ENCODE measurements around the gene CCDC12. TPM values are rescaled to one million over a fixed set of nuclear protein-coding genes. Genes with fewer than 3 reads are reported as not detected.

The CCDC12 gene
- total RNA-seq, 2 donors from 2014 or later, result 46.7 to 47.8 TPM

- no peak for DNase-seq
- no peaks in the 10 kb centered on the region for H3K9me3 ChIP-seq (ENCODE audit: control insufficient read depth, low read length)
- TF ChIP-seq CTCF (conservative IDR thresholded peaks at IDR 0.05), result no peak
- 92 to 95% methylated on average over 14 to 21 of the region's 21 CpGs for WGBS, 2 experiments (ENCODE audit: insufficient coverage in 1 of 2, insufficient read length in 1 of 2)
- no peaks in the 10 kb centered on the region for H3K36me3 ChIP-seq (ENCODE audit: control insufficient read depth, insufficient read depth, low read length)
- no peaks in the 10 kb centered on the region for H3K9me3 Mint-ChIP-seq
- H3K9ac ChIP-seq (ENCODE audit: extremely low read depth, low read length, poor library complexity, severe bottlenecking), result no peak overlapping the region
- no peak overlapping the region for H3K4me3 Mint-ChIP-seq
- no peak overlapping the region for H3K4me3 ChIP-seq (ENCODE audit: low read length)
- H3K27me3 Mint-ChIP-seq (ENCODE audit: insufficient read depth), result peaks cover 4% of the 10 kb centered on the region
- H3K4me1 ChIP-seq (ENCODE audit: control insufficient read depth, insufficient read depth, low read length), result no peaks in the 10 kb centered on the region
- no peak overlapping the region for H3K27ac Mint-ChIP-seq
- H3K27me3 ChIP-seq (ENCODE audit: control insufficient read depth, insufficient read depth, low read length, poor library complexity, severe bottlenecking), result no peaks in the 10 kb centered on the region
- no peaks in the 10 kb centered on the region for H3K36me3 Mint-ChIP-seq (ENCODE audit: low read depth)
- no peak overlapping the region for H3K27ac ChIP-seq (ENCODE audit: low read depth, low read length)
- H3K4me1 Mint-ChIP-seq, result no peaks in the 10 kb centered on the region
Observed at GRCh38 chr3:46903341-46904302, 72.9 kb downstream of the CCDC12 start.

GRCh38 chr3:46902188-46902631 lies 74.3 kb downstream of the CCDC12 start:
- no peaks in the 10 kb centered on the region for H3K36me3 Mint-ChIP-seq (ENCODE audit: low read depth)
- Histone ChIP-seq H3K4me1 (ENCODE audit: control insufficient read depth, insufficient read depth, low read length) (no peaks in the 10 kb centered on the region), H3K27me3 (ENCODE audit: control insufficient read depth, insufficient read depth, low read length, poor library complexity, severe bottlenecking) (no peaks in the 10 kb centered on the region), H3K9ac (ENCODE audit: extremely low read depth, low read length, poor library complexity, severe bottlenecking) (no peak overlapping the region), H3K9me3 (ENCODE audit: control insufficient read depth, low read length) (no peaks in the 10 kb centered on the region), H3K27ac (ENCODE audit: low read depth, low read length) (no peak overlapping the region), H3K4me3 (ENCODE audit: low read length) (no peak overlapping the region), H3K36me3 (ENCODE audit: control insufficient read depth, insufficient read depth, low read length) (no peaks in the 10 kb centered on the region)
- TF ChIP-seq CTCF (conservative IDR thresholded peaks at IDR 0.05), result no peak
- no peak for DNase-seq
- no peak overlapping the region for H3K27ac Mint-ChIP-seq
- no peaks in the 10 kb centered on the region for H3K4me1 Mint-ChIP-seq
- WGBS, 2 experiments (ENCODE audit: insufficient coverage in 1 of 2, insufficient read length in 1 of 2), result 93 to 95% methylated on average over 11 to 15 of the region's 15 CpGs
- H3K9me3 Mint-ChIP-seq, result no peaks in the 10 kb centered on the region
- peaks cover 13% of the 10 kb centered on the region for H3K27me3 Mint-ChIP-seq (ENCODE audit: insufficient read depth)
- no peak overlapping the region for H3K4me3 Mint-ChIP-seq

- Histone ChIP-seq H3K27ac (ENCODE audit: low read depth, low read length) (no peak overlapping the region), H3K4me1 (ENCODE audit: control insufficient read depth, insufficient read depth, low read length) (no peaks in the 10 kb centered on the region), H3K9ac (ENCODE audit: extremely low read depth, low read length, poor library complexity, severe bottlenecking) (no peak overlapping the region), H3K4me3 (ENCODE audit: low read length) (no peak overlapping the region), H3K9me3 (ENCODE audit: control insufficient read depth, low read length) (no peaks in the 10 kb centered on the region), H3K36me3 (ENCODE audit: control insufficient read depth, insufficient read depth, low read length) (no peaks in the 10 kb centered on the region), H3K27me3 (ENCODE audit: control insufficient read depth, insufficient read depth, low read length, poor library complexity, severe bottlenecking) (no peaks in the 10 kb centered on the region)
- no peak overlapping the region for H3K4me3 Mint-ChIP-seq
- WGBS, 2 experiments (ENCODE audit: insufficient coverage in 1 of 2, insufficient read length in 1 of 2), result 90 to 92% methylated on average over 4 to 17 of the region's 17 CpGs
- no peaks in the 10 kb centered on the region for H3K4me1 Mint-ChIP-seq
- H3K27me3 Mint-ChIP-seq (ENCODE audit: insufficient read depth), result peaks cover 16% of the 10 kb centered on the region
- no peak overlapping the region for H3K27ac Mint-ChIP-seq
- no peaks in the 10 kb centered on the region for H3K9me3 Mint-ChIP-seq
- DNase-seq, result no peak
- no peak for TF ChIP-seq CTCF (conservative IDR thresholded peaks at IDR 0.05)
- no peaks in the 10 kb centered on the region for H3K36me3 Mint-ChIP-seq (ENCODE audit: low read depth)
Observed at GRCh38 chr3:46901591-46902187, 74.9 kb downstream of the CCDC12 start.
